Activated CD4-positive, alpha-beta T cell treated with anti-CD3 and anti-CD28 coated beads, Interleukin-2, Interleukin-4, amounts not matched to agents 100 ng/mL and 50 ng/mL, durations not matched to agents 16 hours and 8 hours (primary cell): ENCODE measurements around the gene ATG2B.
"Not testable (repeated sequence)": the region's sequence is repeated elsewhere in the genome, so short reads cannot be mapped to it uniquely, and the experiment has no call there.

ENCODE experiments used
- DNase-seq: peaks from one replicate; pipeline ENCODE4 v3.0.0-alpha.2; 2020; ENCODE audit warnings: low spot score

Gene ATG2B

GRCh38 chr14:96380735-96381134 lies 17.6 kb upstream of the ATG2B start:
- DNase-seq: no peak

DNA sequence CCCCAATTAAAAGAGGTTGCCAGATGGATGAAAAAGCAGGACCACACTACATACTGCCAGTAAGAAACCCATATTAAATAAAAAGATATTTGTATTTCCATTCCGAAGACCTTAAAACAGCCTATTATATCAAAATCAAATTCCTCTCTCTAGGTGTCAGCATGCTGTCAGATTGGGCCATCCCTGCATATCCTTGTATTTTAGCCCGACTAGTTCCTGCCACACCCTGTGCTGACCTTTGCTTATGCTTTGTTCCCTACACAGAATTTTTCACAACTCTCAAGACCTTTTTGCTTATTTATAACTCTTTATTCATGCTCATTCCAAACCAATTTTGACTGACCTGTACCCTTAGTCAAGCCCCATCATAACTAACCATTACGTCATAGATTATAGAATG lies 13.0 kb upstream of the ATG2B start:
- DNase-seq: no peak

GRCh38 chr14:96373538-96373937 lies 10.4 kb upstream of the ATG2B start:
- no peak for DNase-seq

DNA sequence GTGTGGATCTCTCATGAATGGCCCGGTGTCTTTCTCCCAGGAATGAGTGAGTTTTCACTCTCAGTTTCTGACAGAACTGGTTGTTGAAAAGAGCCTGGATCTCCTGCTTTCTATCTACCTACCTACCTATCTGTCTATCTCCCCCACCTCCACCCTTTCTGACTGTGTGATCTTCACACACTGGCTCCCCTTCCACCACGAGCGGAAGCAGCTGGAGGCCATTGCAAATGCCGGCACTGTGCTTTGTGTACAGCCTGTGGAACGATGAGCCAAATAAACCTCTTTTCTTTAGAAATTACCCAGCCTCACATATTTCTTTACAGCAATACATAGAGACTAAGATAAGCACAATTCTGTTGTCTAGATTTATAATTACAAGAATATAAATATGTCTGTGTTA lies 7.4 kb upstream of the ATG2B start:
- DNase-seq: no peak

DNA sequence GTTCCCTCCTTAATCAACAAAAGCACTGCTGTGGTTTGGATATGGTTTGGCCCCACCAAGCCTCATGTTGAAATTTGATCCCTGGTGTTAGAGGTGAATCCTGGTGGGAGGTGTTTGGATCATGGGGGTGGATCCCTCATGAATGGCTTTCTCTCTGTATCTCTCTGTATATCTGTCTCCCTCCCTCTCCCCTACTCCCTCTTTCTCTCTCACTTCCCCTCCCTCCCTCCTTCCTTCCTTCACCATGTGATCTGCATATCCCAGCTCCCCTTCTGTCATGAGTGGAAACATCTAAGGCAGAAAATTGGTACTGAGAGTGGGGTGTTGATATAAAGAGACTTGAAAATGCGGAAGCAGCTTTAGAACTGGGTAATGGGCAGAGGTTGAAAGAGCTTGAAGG lies 5.4 kb upstream of the ATG2B start:
- no peak for DNase-seq

DNA sequence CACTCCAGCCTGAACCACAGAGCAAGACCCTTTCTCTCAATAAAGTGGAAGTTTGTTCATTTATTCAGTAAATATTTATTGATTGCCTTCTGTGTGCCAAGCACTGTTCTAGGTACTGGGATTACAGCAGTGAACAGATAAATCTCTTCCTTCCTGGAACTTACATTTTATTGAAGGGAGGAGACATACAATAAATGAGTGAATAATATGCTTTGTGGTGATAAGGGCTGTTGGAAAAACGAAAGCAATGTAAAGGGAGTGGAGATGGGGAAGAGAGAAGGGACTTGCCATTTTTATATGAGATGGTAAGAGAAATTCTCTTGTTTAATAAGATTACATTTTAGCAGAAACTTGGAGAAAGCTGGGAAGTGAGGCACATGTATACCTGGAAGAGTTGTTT lies 1.8 kb upstream of the ATG2B start:
- DNase-seq: no peak

DNA sequence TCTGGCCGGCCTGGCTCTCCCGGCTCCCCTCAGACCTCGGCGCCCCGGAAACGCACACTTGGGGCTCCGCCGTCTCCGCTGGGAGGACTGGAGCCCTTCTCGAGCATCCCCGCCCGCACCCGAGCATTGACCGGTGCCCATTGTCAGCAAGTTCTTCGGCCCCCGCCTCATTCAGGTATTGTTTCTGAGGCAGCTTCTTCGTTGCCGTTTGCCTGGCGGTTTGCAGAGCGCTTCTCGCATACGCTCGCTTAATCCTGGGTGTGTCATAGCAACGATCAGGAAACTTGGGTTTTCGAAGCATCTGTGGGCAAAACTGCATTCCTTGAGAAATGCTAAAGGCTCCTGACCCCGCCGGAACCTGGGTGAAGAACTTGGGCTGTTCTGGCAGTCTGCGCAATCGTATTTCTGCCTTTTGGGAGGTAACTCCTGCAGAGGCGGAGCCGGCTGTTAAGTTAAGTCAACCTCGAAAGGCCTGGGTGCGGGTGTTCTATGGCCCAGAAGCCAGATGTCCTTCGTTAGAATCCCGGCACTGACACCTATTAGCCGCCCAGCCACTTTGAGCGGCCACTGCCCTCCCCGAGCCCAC lies 703 bp upstream of the ATG2B start:
- DNase-seq: peak; percentile 37

GRCh38 chr14:96362071-96362964 lies 823 bp downstream of the ATG2B start:
- peak; percentile 72 for DNase-seq

- DNase-seq: no peak
Measured at GRCh38 chr14:96359959-96360358, 3.2 kb downstream of the ATG2B start.

DNA sequence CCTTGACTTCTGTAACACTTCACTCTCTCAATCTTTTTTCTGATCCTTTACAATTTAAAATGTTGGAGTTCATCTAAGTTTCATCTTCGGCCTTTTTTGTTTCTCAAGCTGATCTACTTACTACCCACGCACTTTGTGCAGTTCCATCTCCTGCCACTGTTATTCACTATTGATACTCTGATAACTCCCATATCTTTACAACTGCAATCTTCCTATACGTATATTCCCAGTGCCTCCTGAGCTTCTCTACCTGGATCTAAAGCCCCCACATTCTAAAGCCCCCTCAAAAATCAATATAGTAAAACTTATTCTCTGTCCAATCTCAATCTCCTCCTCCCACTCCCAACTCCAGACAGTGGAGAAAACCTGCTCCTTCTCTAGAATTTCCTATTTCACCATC lies 5.9 kb downstream of the ATG2B start:
- DNase-seq: no peak

- DNase-seq: no peak
Measured at GRCh38 chr14:96354246-96354645, 8.9 kb downstream of the ATG2B start.

DNA sequence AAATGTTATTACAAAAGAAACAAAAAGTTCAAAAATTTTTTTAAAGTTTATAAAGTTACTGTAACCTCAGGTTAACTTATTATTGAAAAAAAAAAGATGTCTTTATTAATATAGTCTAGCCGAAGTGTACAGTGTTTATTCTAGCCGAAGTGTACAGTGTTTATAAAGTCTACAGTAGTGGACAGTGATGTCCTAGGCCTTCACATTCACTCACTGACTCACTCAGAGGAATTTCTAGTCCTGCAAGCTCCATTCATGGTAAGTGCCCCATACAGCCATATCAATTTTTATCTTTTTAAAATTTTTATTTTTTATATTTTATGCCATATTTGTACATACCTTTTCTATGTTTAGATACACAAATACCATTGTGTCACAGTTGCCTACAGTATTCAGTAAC lies 10.4 kb downstream of the ATG2B start:
- no peak for DNase-seq

DNA sequence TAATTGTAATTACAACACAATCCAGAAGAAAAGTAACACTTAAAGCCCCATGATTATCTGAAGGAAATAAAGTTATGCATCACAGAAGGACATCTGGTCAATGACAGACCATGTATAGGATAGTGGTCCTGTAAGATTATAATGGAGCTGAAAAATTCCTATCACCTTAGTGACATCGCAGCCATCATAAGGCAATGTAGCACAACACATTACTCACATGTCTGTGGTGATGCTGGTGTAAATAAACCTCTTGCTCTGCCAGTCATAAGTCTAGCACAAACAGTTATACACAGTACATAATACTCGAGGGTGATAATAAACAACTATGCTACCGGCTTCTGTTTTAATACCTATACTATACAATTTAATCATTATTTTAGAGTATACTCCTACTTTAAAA lies 11.2 kb downstream of the ATG2B start:
- no peak for DNase-seq

GRCh38 chr14:96349286-96350075 lies 13.7 kb downstream of the ATG2B start:
- peak; percentile 53 for DNase-seq

DNA sequence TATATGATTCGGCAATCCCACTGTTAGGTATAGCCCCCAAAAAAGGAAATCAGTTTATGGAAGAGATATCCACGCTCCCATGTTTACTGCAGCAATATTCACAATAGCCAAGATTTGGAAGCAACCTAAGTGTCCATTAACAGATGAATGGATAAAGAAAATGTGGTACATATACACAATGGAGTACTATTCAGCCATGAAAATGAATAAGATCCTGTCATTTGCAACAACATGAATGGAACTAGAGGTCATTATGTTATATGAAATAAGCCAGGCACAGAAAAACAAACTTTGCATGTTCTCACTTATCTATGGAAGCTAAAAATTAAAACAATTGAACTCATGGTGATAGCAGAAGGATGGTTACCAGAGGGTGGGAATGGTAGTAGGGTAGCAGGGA lies 15.2 kb downstream of the ATG2B start:
- not testable (repeated sequence) for DNase-seq

- no peak for DNase-seq
Measured at GRCh38 chr14:96345669-96346068, 17.5 kb downstream of the ATG2B start.

- DNase-seq: no peak
Measured at GRCh38 chr14:96341323-96341722, 21.8 kb downstream of the ATG2B start.

GRCh38 chr14:96338551-96338950 lies 24.6 kb downstream of the ATG2B start:
- DNase-seq: no peak

- no peak for DNase-seq
Measured at GRCh38 chr14:96324219-96324618, 38.9 kb downstream of the ATG2B start.

DNA sequence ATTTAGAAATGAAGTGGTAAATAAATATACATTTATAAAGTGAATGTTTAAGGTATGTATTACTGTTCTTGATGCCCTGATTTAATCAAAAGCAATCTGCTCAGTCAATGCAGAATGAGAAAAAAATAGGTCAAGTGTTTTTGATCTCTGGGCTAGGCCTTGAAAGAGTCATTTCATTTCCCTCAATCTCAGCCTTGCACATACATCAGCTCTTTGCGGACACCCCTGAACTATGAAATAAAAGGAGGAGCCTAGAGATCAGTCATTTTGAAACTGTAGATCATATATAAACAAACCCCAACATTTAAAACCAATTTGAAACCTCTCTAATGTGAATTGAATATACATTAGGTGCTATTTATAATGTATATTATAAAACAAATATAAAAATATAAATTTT lies 42.5 kb downstream of the ATG2B start:
- DNase-seq: peak; percentile 37

DNA sequence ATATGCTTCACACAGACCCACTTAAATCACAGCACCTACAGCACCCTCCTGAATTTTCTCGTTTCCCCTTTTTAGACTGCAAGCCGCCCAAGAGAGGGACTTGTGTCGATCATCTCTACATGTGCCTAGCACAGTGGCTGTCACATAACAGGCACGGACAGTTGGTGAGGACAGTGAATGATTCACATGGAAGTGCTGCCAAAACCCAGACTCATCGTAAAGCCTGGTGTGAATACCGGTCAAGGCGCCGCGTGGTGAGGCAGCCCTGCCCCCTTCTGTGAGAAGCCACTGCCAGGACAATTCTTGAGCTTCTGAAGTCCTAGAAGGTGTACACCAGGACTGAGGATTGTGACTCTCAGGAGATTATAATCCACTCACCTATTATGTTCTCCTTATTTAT lies 44.3 kb downstream of the ATG2B start:
- DNase-seq: no peak

DNA sequence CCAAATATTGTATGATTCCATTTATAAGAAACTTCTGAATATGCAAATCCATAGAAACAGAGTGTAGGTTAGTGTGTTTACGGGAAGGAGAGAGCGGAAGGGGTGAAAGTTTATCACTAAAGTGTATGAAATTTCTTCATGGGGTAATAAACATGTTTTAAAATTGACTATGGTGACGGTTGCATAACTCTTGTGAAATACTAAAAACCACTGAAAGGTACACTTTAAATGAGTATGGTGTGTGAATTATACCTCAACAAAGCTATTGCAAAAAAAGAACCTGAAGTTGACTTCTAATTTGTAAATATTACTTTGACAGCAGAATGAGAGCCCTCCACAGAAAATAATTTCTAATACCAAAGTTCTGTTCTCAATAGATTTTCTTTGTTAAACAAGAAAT lies 47.1 kb downstream of the ATG2B start:
- DNase-seq: no peak

DNA sequence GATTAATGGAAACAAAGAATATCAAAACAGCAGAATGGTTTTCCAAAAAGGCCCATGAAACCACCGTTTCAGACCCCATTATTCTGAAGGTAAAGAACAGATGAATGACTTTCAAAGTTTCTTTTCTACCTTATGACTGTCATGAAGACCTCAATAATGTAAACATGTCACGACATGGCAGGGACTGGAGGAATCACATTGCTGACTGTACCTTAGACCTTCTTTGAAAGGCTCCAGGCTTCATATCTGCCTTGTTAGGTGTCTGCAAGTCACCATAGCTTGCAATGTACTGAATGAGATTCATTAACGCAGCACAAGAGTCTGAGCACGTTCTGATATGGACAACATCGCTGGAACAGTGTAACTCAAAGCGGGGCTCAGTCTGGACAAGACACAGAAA lies 52.2 kb downstream of the ATG2B start:
- DNase-seq: no peak
